ENCODE results near the gene NAALADL2.

GRCh38 chr3:174937478-174937877 lies 78.3 kb downstream of the NAALADL2 start:
- TF ChIP-seq CTCF (conservative IDR thresholded peaks at IDR 0.05) (no peak), EZH2 (IDR thresholded peaks at IDR 0.05; ENCODE audit: low read depth) (no peak)
